B cell (primary cell): ENCODE data around the gene PARP16. TPM values are rescaled to one million over a fixed set of nuclear protein-coding genes. Genes with fewer than 3 reads are reported as not detected.
"Not testable (repeated sequence)": the region's sequence is repeated elsewhere in the genome, so short reads cannot be mapped to it uniquely, and the experiment has no call there.

Experiments used
- ATAC-seq: fragments of 200-7000 bp; cut with Tn5 transposase; one replicate; pipeline ENCODE4 v1.10.0; 2021; ENCODE audit warnings: low read depth, mild to moderate bottlenecking, moderate number of reproducible peaks, moderate library complexity
- CTCF ChIA-PET: fragments of 350-600 bp; sonication (Branson Sonifier 250); formaldehyde crosslinking; loops from one replicate; lab custom pipeline; 2021; ENCODE audit warnings: antibody characterized with exemption, inconsistent platforms; lab: Charles Lee
- POLR2A ChIA-PET: fragments of 350-600 bp; sonication (Branson Sonifier 250); formaldehyde crosslinking; loops from one replicate; lab custom pipeline; 2021; ENCODE audit warnings: antibody characterized with exemption; lab: Charles Lee
- DNase-seq: peaks from one replicate; pipeline ENCODE4 v3.0.0; 2013
- H2AFZ ChIP-seq: 2 replicates; pipeline ENCODE4 v1.6.1; 2012; ENCODE audit warnings: mild to moderate bottlenecking, low read depth, low read length; ENCODE audit not compliant: insufficient read depth, poor library complexity, severe bottlenecking
- H3K27ac ChIP-seq, 2 donors: 1 replicate in 1 of 2; 2 replicates in 1 of 2; pipeline ENCODE4 v1.5.1; 2012 to 2013; ENCODE audit warnings: low read length in 2 of 2, mild to moderate bottlenecking in 2 of 2, moderate library complexity in 1 of 2
- H3K27me3 ChIP-seq, 4 experiments: fragments of 200-600 bp in 1 of 4; sonication (generic) in 1 of 4; replicated peaks in 1 of 4; 1 replicate in 2 of 4; 2 replicates in 2 of 4; pipeline versions ENCODE4 v1.6.1 to v1.7.0; 2013 to 2016; ENCODE audit warnings: low read length in 3 of 4, mild to moderate bottlenecking in 2 of 4, mixed read lengths in 1 of 4, moderate library complexity in 1 of 4; ENCODE audit not compliant: insufficient read depth in 4 of 4, control insufficient read depth in 3 of 4; ENCODE audit errors: control extremely low read depth in 1 of 4
- H3K36me3 ChIP-seq, 2 experiments: replicated peaks in 1 of 2; 1 replicate in 1 of 2; 2 replicates in 1 of 2; pipeline versions ENCODE4 v1.6.1 to v1.7.1; 2013; ENCODE audit warnings: low read length in 1 of 2; ENCODE audit not compliant: insufficient read depth in 2 of 2, control insufficient read depth in 1 of 2; ENCODE audit errors: control extremely low read depth in 1 of 2, extremely low read depth in 1 of 2
- H3K4me1 ChIP-seq, 2 donors: fragments of 200-600 bp in 1 of 2; sonication (generic) in 1 of 2; 1 replicate in 1 of 2; 2 replicates in 1 of 2; pipeline versions ENCODE4 v1.5.1 to v1.6.1; 2013 to 2017; ENCODE audit warnings: low read length in 2 of 2; ENCODE audit not compliant: control insufficient read depth in 2 of 2, insufficient read depth in 2 of 2
- H3K4me2 ChIP-seq: replicated peaks from 2 replicates; pipeline ENCODE3; 2012; ENCODE audit warnings: mild to moderate bottlenecking, low read depth, low read length; ENCODE audit not compliant: poor library complexity, severe bottlenecking
- H3K4me3 ChIP-seq, 5 experiments: fragments of 200-600 bp in 1 of 5; sonication (generic) in 1 of 5; 1 replicate in 3 of 5; 2 replicates in 2 of 5; pipeline versions ENCODE4 v1.5.1 to v1.7.0; 2011 to 2016; ENCODE audit warnings: low read length in 4 of 5, mild to moderate bottlenecking in 4 of 5, low read depth in 2 of 5, control low read depth in 1 of 5, moderate library complexity in 1 of 5; ENCODE audit not compliant: insufficient read depth in 1 of 5; ENCODE audit errors: control extremely low read depth in 1 of 5, extremely low read depth in 1 of 5
- H3K79me2 ChIP-seq: fragments of 200-600 bp; sonication (generic); one replicate; pipeline ENCODE4 v1.6.0; 2016; ENCODE audit warnings: low read length; ENCODE audit not compliant: control insufficient read depth, insufficient read depth
- H3K9ac ChIP-seq: fragments of 200-600 bp; sonication (generic); 2 replicates; pipeline ENCODE4 v1.6.1; 2017; ENCODE audit warnings: mild to moderate bottlenecking, low read length, moderate library complexity
- H3K9me3 ChIP-seq, 3 donors: one replicate each; pipeline versions ENCODE4 v1.6.1 to v1.7.1; 2013; ENCODE audit warnings: low read length in 2 of 3; ENCODE audit not compliant: control insufficient read depth in 2 of 3, insufficient read depth in 1 of 3; ENCODE audit errors: control extremely low read depth in 1 of 3
- H4K20me1 ChIP-seq: 2 replicates; pipeline ENCODE4 v1.6.0; 2012; ENCODE audit warnings: mild to moderate bottlenecking, low read length; ENCODE audit not compliant: insufficient read depth, control insufficient read depth, poor library complexity, severe bottlenecking
- H3K27ac Mint-ChIP-seq: one replicate; pipeline ENCODE4 v1.8.0; 2021; ENCODE audit warnings: mixed read lengths
- H3K27me3 Mint-ChIP-seq: one replicate; pipeline ENCODE4 v1.8.0; 2021; ENCODE audit warnings: mixed read lengths
- H3K4me1 Mint-ChIP-seq: one replicate; pipeline ENCODE4 v1.8.0; 2021; ENCODE audit warnings: mixed read lengths
- H3K4me3 Mint-ChIP-seq: one replicate; pipeline ENCODE4 v1.8.0; 2021; ENCODE audit warnings: mixed read lengths
- H3K9me3 Mint-ChIP-seq: one replicate; pipeline ENCODE4 v1.8.0; 2022; ENCODE audit warnings: mixed read lengths; ENCODE audit not compliant: insufficient read depth
- CTCF ChIP-seq: fragments of 200-600 bp; IDR thresholded peaks from one replicate; pipeline ENCODE4 v1.8.0; 2022; ENCODE audit warnings: antibody characterized with exemption, mild to moderate bottlenecking
- EZH2 ChIP-seq: IDR thresholded peaks from 2 replicates; pipeline ENCODE4 v1.6.1; 2012; ENCODE audit warnings: borderline replicate concordance, low read depth, mild to moderate bottlenecking, moderate library complexity, low read length; ENCODE audit not compliant: insufficient read depth, poor library complexity, severe bottlenecking
- WGBS: methylation state at CpG from one replicate; pipeline ENCODE4 v1.1.5; 2013; ENCODE audit warnings: missing lambda C conversion rate; ENCODE audit not compliant: insufficient coverage; 5-methylcytosine and 5-hydroxymethylcytosine counted together
- intact Hi-C: fragments of 100-400 bp; cut with micrococcal nuclease; formaldehyde crosslinking; loops from one replicate; pipeline ENCODE4 v1.10.0; 2022
- polyA plus RNA-seq: library from polyadenylated mRNA; depleted of rRNA; stranded (reverse); fragments of >200 nt; gene quantifications from 2 replicates; pipeline ENCODE4 v1.2.3, GENCODE V29; 2012
- total RNA-seq, 2 donors: library from RNA; stranded (reverse); fragments of 120-200 nt in 1 of 2; gene quantifications; 1 replicate in 1 of 2; 2 replicates in 1 of 2; pipeline versions ENCODE4 v1.2.3 to v1.2.4, GENCODE V29; 2013 to 2022

The PARP16 gene
- total and polyA plus RNA-seq, 2 donors (not counting 1 experiment from before 2014, with no cell fraction given) = 18.2 to 19.1 TPM

- H3K9me3 ChIP-seq = peaks cover 0 to 4% (median 0%) of the 10 kb centered on the region in 3 donors
- H3K27me3 ChIP-seq = no peaks in the 10 kb centered on the region
- no peak overlapping the region for H3K27ac ChIP-seq
- intact Hi-C loops = no loop called here
- no peak overlapping the region for H3K4me2 ChIP-seq
- POLR2A ChIA-PET = no interaction called here
- no peaks in the 10 kb centered on the region for H3K27me3 Mint-ChIP-seq
- H3K4me1 ChIP-seq = no peaks in the 10 kb centered on the region
- H3K36me3 ChIP-seq = peaks cover 0 to 4% of the 10 kb centered on the region in 2 experiments
- TF ChIP-seq EZH2 = no peak
- no peak for TF ChIP-seq CTCF
- no peaks in the 10 kb centered on the region for H3K4me1 Mint-ChIP-seq
- H3K27ac Mint-ChIP-seq = no peak overlapping the region
- CTCF ChIA-PET = no interaction called here
- no peaks in the 10 kb centered on the region for H3K79me2 ChIP-seq
- H4K20me1 ChIP-seq = no peaks in the 10 kb centered on the region
- no peak for ATAC-seq
- H2AFZ ChIP-seq = no peak overlapping the region
- no peak overlapping the region for H3K9ac ChIP-seq
- no peak overlapping the region for H3K4me3 ChIP-seq
- no peaks in the 10 kb centered on the region for H3K9me3 Mint-ChIP-seq
- no peak overlapping the region for H3K4me3 Mint-ChIP-seq
- DNase-seq = no peak
Measured at GRCh38 chr15:65244638-65245037, 42.0 kb downstream of the PARP16 start.

GRCh38 chr15:65236443-65236842 lies 50.2 kb downstream of the PARP16 start:
- H3K27me3 Mint-ChIP-seq, H2AFZ ChIP-seq, H3K9ac ChIP-seq, H3K9me3 ChIP-seq, H3K4me1 ChIP-seq, H3K9me3 Mint-ChIP-seq, H3K27ac ChIP-seq, H4K20me1 ChIP-seq, H3K27me3 ChIP-seq, H3K79me2 ChIP-seq, H3K4me3 ChIP-seq, CTCF ChIA-PET, H3K4me3 Mint-ChIP-seq, intact Hi-C loops, H3K4me2 ChIP-seq, DNase-seq, POLR2A ChIA-PET, ATAC-seq, H3K4me1 Mint-ChIP-seq, H3K27ac Mint-ChIP-seq, H3K36me3 ChIP-seq: not testable (repeated sequence)
- WGBS = 100% methylated on average over 2 of the region's 8 CpGs
